ENCODE measurements around the gene MORN3.
"Not testable (repeated sequence)": the region's sequence is repeated elsewhere in the genome, so short reads cannot be mapped to it uniquely, and the experiment has no call there.

The MORN3 gene

DNA sequence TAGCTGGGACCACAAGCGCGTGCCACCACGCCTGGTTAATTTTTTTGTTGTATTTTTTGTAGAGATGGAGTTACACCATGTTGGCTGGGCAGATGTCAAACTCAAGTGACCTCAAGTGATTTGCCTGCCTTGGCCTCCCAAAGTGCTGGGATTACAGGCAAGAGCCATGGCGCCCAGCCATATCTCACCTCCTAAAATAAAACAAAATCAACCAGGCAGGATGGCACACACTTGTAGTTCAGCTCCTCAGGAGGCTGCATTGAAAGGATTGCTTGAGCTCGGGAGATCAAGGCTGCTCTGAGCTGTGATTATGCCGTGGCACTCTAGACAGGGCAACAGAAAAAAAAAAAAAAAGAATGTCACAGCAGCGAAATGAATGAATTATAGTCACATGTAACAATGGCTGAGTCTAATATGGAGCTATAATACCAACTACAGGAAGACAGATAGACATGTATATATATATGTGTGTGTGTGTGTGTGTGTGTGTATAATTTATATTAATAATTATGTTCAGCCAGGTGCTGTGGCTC, 23.8 kb upstream of the MORN3 start:
- Histone ChIP-seq H3K27me3 (ENCODE audit: insufficient read depth, low read length, poor library complexity, severe bottlenecking) (no peaks in the 10 kb centered on the region), H3F3A (ENCODE audit: low read depth) (no peaks in the 10 kb centered on the region), H3K9me3 (ENCODE audit: insufficient read depth, low read depth, low read length) (no peaks in the 10 kb centered on the region), H3K36me3 (ENCODE audit: insufficient read depth, low read length) (no peaks in the 10 kb centered on the region), H2AFZ (ENCODE audit: low read length) (no peak overlapping the region), H4K20me1 (ENCODE audit: insufficient read depth, low read length, poor library complexity, severe bottlenecking) (no peaks in the 10 kb centered on the region), H3K4me3 (ENCODE audit: low read length, poor library complexity, severe bottlenecking) (no peak overlapping the region), H3K9ac (ENCODE audit: low read depth, low read length, poor library complexity, severe bottlenecking) (no peak overlapping the region), H3K4me2 (ENCODE audit: low read depth, low read length, poor library complexity, severe bottlenecking) (no peak overlapping the region), H3K4me1 (ENCODE audit: insufficient read depth, low read length, poor library complexity, severe bottlenecking) (no peaks in the 10 kb centered on the region), H3K79me2 (ENCODE audit: insufficient read depth, low read length) (no peaks in the 10 kb centered on the region), H3K9me2 (replicated peaks; ENCODE audit: low read depth, low read length) (no peaks in the 10 kb centered on the region)
- TF ChIP-seq, protein P1, sequence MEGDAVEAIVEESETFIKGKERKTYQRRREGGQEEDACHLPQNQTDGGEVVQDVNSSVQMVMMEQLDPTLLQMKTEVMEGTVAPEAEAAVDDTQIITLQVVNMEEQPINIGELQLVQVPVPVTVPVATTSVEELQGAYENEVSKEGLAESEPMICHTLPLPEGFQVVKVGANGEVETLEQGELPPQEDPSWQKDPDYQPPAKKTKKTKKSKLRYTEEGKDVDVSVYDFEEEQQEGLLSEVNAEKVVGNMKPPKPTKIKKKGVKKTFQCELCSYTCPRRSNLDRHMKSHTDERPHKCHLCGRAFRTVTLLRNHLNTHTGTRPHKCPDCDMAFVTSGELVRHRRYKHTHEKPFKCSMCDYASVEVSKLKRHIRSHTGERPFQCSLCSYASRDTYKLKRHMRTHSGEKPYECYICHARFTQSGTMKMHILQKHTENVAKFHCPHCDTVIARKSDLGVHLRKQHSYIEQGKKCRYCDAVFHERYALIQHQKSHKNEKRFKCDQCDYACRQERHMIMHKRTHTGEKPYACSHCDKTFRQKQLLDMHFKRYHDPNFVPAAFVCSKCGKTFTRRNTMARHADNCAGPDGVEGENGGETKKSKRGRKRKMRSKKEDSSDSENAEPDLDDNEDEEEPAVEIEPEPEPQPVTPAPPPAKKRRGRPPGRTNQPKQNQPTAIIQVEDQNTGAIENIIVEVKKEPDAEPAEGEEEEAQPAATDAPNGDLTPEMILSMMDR (conservative IDR thresholded peaks at IDR 0.05; ENCODE audit: low read length), result no peak
- no peak for TF ChIP-seq EZH2phosphoT487 (IDR thresholded peaks at IDR 0.05; ENCODE audit: borderline replicate concordance)

DNA sequence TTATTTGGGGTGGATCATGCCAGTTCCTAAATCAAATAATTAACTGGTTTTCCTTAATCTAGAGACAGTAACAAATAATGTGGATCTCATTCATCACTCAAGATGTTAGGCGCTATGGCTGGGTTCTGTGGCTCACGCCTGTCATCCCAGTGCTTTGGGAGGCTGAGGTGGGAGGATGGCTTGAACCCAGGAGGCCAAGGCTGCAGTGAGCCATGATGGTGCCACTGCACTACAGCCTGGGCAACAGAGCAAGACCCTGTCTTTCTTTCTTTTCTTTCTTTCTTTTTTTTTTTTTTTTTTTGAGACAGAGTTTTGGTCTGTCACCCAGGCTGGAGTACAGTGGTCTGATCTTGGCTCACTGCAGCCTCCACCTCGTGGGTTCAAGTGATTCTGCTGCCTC, 23.3 kb upstream of the MORN3 start:
- not testable (repeated sequence) for H4K20me1 ChIP-seq (ENCODE audit: insufficient read depth, low read length, poor library complexity, severe bottlenecking); H3K36me3 ChIP-seq (ENCODE audit: insufficient read depth, low read length); H3K27me3 ChIP-seq (ENCODE audit: insufficient read depth, low read length, poor library complexity, severe bottlenecking); H3K4me3 ChIP-seq (ENCODE audit: low read length, poor library complexity, severe bottlenecking); H3F3A ChIP-seq (ENCODE audit: low read depth); H3K9me2 ChIP-seq (replicated peaks; ENCODE audit: low read depth, low read length); H3K9me3 ChIP-seq (ENCODE audit: insufficient read depth, low read depth, low read length); H3K4me1 ChIP-seq (ENCODE audit: insufficient read depth, low read length, poor library complexity, severe bottlenecking); H3K79me2 ChIP-seq (ENCODE audit: insufficient read depth, low read length); H3K9ac ChIP-seq (ENCODE audit: low read depth, low read length, poor library complexity, severe bottlenecking); H3K4me2 ChIP-seq (ENCODE audit: low read depth, low read length, poor library complexity, severe bottlenecking); H2AFZ ChIP-seq (ENCODE audit: low read length)

DNA sequence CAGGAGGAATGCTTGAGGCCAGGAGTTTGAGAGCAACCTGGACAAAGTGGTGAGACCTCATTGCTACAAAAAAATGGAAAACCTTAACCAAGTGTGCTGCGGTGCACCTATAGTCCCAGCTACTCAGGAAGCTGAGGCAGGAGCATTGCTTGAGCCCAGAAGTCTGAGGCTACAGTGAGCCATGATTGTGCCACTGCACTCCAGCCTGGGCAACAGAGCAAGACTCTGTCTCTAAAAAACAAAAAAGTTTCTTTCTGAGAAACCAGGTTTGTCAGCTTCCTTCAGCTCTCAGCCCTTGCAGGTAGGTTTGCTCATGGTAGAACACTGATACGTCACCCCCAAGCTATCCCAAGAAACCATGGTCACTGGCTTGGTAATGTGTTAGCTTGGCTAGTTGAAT, 20.0 kb upstream of the MORN3 start:
- Histone ChIP-seq H3K36me3 (ENCODE audit: insufficient read depth, low read length) (no peaks in the 10 kb centered on the region), H3K79me2 (ENCODE audit: insufficient read depth, low read length) (no peaks in the 10 kb centered on the region), H2AFZ (ENCODE audit: low read length) (no peak overlapping the region), H3K27me3 (ENCODE audit: insufficient read depth, low read length, poor library complexity, severe bottlenecking) (no peaks in the 10 kb centered on the region), H3K9ac (ENCODE audit: low read depth, low read length, poor library complexity, severe bottlenecking) (no peak overlapping the region), H3F3A (ENCODE audit: low read depth) (no peaks in the 10 kb centered on the region), H3K4me3 (ENCODE audit: low read length, poor library complexity, severe bottlenecking) (no peak overlapping the region), H3K4me2 (ENCODE audit: low read depth, low read length, poor library complexity, severe bottlenecking) (no peak overlapping the region), H3K4me1 (ENCODE audit: insufficient read depth, low read length, poor library complexity, severe bottlenecking) (peaks cover 8% of the 10 kb centered on the region), H4K20me1 (ENCODE audit: insufficient read depth, low read length, poor library complexity, severe bottlenecking) (no peaks in the 10 kb centered on the region), H3K9me2 (replicated peaks; ENCODE audit: low read depth, low read length) (no peaks in the 10 kb centered on the region), H3K9me3 (ENCODE audit: insufficient read depth, low read depth, low read length) (no peaks in the 10 kb centered on the region)
- TF ChIP-seq EZH2phosphoT487 (IDR thresholded peaks at IDR 0.05; ENCODE audit: borderline replicate concordance), result no peak
- TF ChIP-seq, protein P1 (conservative IDR thresholded peaks at IDR 0.05; ENCODE audit: low read length), result no peak

DNA sequence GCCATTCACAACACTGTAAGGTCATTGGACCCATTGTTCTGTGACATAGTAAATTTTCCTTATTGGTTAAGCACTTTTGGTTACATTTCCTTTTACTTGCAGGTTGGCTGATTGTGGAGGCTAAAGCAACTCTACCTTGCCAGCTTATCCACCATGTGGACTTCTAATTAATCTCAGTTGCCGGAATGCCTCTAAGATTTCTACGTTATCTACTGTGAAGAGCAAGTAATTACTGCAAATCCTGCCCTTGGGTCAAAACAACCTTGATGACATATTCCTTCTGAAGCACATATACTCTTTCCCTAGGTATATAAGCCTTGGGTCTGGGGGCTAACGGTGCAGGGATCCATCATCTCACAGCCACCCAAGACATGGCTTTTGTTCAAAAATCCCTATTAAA, 19.5 kb upstream of the MORN3 start:
- no peak overlapping the region for H2AFZ ChIP-seq (ENCODE audit: low read length)
- no peaks in the 10 kb centered on the region for H3K9me2 ChIP-seq (replicated peaks; ENCODE audit: low read depth, low read length)
- H3K27me3 ChIP-seq (ENCODE audit: insufficient read depth, low read length, poor library complexity, severe bottlenecking), result no peaks in the 10 kb centered on the region
- no peaks in the 10 kb centered on the region for H3F3A ChIP-seq (ENCODE audit: low read depth)
- H3K9me3 ChIP-seq (ENCODE audit: insufficient read depth, low read depth, low read length), result no peaks in the 10 kb centered on the region
- H3K4me3 ChIP-seq (ENCODE audit: low read length, poor library complexity, severe bottlenecking), result no peak overlapping the region
- no peaks in the 10 kb centered on the region for H3K36me3 ChIP-seq (ENCODE audit: insufficient read depth, low read length)
- TF ChIP-seq EZH2phosphoT487 (IDR thresholded peaks at IDR 0.05; ENCODE audit: borderline replicate concordance), result no peak
- TF ChIP-seq, protein P1 (conservative IDR thresholded peaks at IDR 0.05; ENCODE audit: low read length), result no peak
- peaks cover 8% of the 10 kb centered on the region for H3K4me1 ChIP-seq (ENCODE audit: insufficient read depth, low read length, poor library complexity, severe bottlenecking)
- H4K20me1 ChIP-seq (ENCODE audit: insufficient read depth, low read length, poor library complexity, severe bottlenecking), result no peaks in the 10 kb centered on the region
- no peaks in the 10 kb centered on the region for H3K79me2 ChIP-seq (ENCODE audit: insufficient read depth, low read length)
- H3K4me2 ChIP-seq (ENCODE audit: low read depth, low read length, poor library complexity, severe bottlenecking), result no peak overlapping the region
- H3K9ac ChIP-seq (ENCODE audit: low read depth, low read length, poor library complexity, severe bottlenecking), result no peak overlapping the region

DNA sequence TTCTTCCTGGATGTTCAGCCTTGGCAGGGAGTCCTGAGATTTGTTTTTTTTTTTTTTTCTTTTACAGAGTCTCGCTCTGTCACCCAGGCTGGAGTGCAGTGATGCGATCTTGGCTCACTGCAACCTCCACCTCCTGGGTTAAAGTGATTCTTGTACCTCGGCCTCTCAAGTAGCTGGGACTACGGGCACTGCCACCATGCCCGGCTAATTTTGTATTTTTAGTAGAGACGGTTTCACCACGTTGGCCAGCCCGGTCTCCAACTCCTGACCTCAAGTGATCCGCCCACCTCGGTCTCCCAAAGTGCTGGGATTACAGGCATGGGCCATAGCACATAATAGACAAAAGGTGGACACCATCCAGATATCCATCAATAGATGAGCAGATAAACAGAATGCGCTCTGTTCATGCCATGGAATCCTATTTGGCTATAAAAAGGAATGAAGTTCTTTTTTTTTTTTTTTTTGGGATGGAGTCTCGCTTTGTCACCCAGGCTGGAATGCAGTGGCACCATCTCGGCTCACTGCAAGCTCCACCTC, 10.3 kb upstream of the MORN3 start:
- not testable (repeated sequence) for H3K27me3 ChIP-seq (ENCODE audit: insufficient read depth, low read length, poor library complexity, severe bottlenecking); H3K9me2 ChIP-seq (replicated peaks; ENCODE audit: low read depth, low read length); H4K20me1 ChIP-seq (ENCODE audit: insufficient read depth, low read length, poor library complexity, severe bottlenecking); H3K4me2 ChIP-seq (ENCODE audit: low read depth, low read length, poor library complexity, severe bottlenecking); H3K36me3 ChIP-seq (ENCODE audit: insufficient read depth, low read length); H2AFZ ChIP-seq (ENCODE audit: low read length); H3K4me3 ChIP-seq (ENCODE audit: low read length, poor library complexity, severe bottlenecking); H3K9ac ChIP-seq (ENCODE audit: low read depth, low read length, poor library complexity, severe bottlenecking); H3K79me2 ChIP-seq (ENCODE audit: insufficient read depth, low read length); H3F3A ChIP-seq (ENCODE audit: low read depth); H3K9me3 ChIP-seq (ENCODE audit: insufficient read depth, low read depth, low read length)
- H3K4me1 ChIP-seq (ENCODE audit: insufficient read depth, low read length, poor library complexity, severe bottlenecking), result peaks cover 14% of the 10 kb centered on the region

All from Loucy (cell line).